Smooth muscle cell of the pulmonary artery (primary cell): ENCODE data around the gene STAT5A. TPM values are rescaled to one million over a fixed set of nuclear protein-coding genes. Genes with fewer than 3 reads are reported as not detected.

Experiments used
- total RNA-seq: library from RNA; depleted of rRNA; stranded (reverse); fragments of >200 nt; gene quantifications from 2 replicates; pipeline ENCODE4 v1.2.3, GENCODE V29; 2014

STAT5A gene
- total RNA-seq = 19.2 and 20.1 TPM in 2 replicates

DNA sequence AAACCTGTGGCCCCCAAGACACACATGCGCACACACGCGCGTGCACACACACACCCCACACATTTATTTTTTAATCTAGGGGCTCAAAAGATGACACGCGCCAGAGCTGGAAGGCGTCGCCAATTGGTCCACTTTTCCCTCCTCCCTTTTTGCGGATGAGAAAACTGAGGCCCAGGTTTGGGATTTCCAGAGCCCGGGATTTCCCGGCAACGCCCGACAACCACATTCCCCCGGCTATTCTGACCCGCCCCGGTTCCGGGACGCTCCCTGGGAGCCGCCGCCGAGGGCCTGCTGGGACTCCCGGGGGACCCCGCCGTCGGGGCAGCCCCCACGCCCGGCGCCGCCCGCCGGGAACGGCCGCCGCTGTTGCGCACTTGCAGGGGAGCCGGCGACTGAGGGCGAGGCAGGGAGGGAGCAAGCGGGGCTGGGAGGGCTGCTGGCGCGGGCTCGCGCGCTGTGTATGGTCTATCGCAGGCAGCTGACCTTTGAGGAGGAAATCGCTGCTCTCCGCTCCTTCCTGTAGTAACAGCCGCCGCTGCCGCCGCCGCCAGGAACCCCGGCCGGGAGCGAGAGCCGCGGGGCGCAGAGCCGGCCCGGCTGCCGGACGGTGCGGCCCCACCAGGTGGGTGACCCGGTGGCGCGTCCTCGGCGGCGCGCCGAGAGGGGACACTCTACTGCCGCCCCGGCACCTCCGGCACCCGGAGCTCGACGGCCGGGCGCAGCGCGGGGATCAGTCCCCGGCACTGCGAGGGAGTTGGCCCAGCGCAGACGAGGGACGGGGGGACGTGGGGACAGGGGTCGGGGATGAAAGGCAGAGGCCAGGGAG lies at the start of gene STAT5A:
TSS of gene STAT5A (plus strand) at position 522 of the 826 bp plus-strand sequence. CDS start 914 bp downstream, outside the sequence.

DNA sequence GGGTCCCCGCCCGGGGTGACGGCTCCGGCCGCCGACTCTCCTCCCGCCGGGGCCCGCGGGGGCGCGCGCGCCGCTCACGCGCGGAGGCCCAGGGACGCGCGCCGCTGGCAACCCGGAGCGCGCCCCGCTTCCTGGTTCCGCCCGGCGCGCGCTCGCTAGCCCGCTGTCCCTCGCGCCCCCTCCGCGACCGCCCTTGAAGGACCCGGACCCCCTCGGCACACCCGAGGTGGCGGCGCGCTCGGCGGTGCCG lies 12.0 kb upstream of the STAT5A start, which contains the start of gene STAT5B:
TSS of gene STAT5B (minus strand) at position 33 of the 250 bp plus-strand sequence. CDS start 44,264 bp downstream, outside the sequence.

Other genes with a start within 250 kb of the STAT5A start
- gene C17orf113, start 237.9 kb upstream of the STAT5A start, total RNA-seq = 0.13 and 0.33 TPM in 2 replicates
- 0.03 TPM in 1 of 2 replicates, not detected in the other for gene ZNF385C, start 190.0 kb upstream of the STAT5A start, total RNA-seq
- gene DHX58, start 175.8 kb upstream of the STAT5A start, total RNA-seq = 9.5 and 11.3 TPM in 2 replicates
- 9.9 and 19.7 TPM in 2 replicates for gene KAT2A, start 167.1 kb upstream of the STAT5A start, total RNA-seq
- gene HSPB9, start 165.7 kb upstream of the STAT5A start, total RNA-seq = 0.07 TPM in 2 replicates
- gene RAB5C, start 133.5 kb upstream of the STAT5A start, total RNA-seq = 86.7 and 98.2 TPM in 2 replicates
- gene KCNH4, start 107.4 kb upstream of the STAT5A start, total RNA-seq = 0.03 TPM in 1 of 2 replicates, not detected in the other
- not detected in 2 replicates for gene HCRT, start 103.0 kb upstream of the STAT5A start, total RNA-seq
- gene GHDC, start 94.0 kb upstream of the STAT5A start, total RNA-seq = 18.8 and 21.1 TPM in 2 replicates
- 30.2 and 33.4 TPM in 2 replicates for gene STAT5B, start 12.1 kb upstream of the STAT5A start, total RNA-seq
- gene STAT3, start 99.9 kb downstream of the STAT5A start, total RNA-seq = 162 and 175 TPM in 2 replicates
- 538 and 866 TPM in 2 replicates for gene CAVIN1, start 134.8 kb downstream of the STAT5A start, total RNA-seq
- 98.5 and 104 TPM in 2 replicates for gene ATP6V0A1, start 170.4 kb downstream of the STAT5A start, total RNA-seq
- gene NAGLU, start 247.7 kb downstream of the STAT5A start, total RNA-seq = 68.0 and 69.1 TPM in 2 replicates